ENCODE results near the gene ZNF592.

- no peak for TF ChIP-seq CTCF (IDR thresholded peaks at IDR 0.05)
- TF ChIP-seq POLR2A (IDR thresholded peaks at IDR 0.05), result no peak
Observed at GRCh38 chr15:84807228-84807627, 58.8 kb downstream of the ZNF592 start.
